Prostate gland (tissue), 2 donors: ENCODE measurements around the gene KLHL29. TPM values are rescaled to one million over a fixed set of nuclear protein-coding genes. Genes with fewer than 3 reads are reported as not detected.
A peak's percentile ranks its signal among the peaks of the same experiment; 100 is the strongest.

ENCODE experiments used
- DNase-seq: peaks from one replicate; pipeline ENCODE4 v3.0.0-alpha.2; 2019; ENCODE audit warnings: low spot score
- H3K27ac ChIP-seq, 2 donors: fragments of 200-600 bp; sonication (generic); 2 replicates each; pipeline ENCODE4 v1.5.1; 2017 to 2019
- H3K27me3 ChIP-seq: fragments of 200-600 bp; sonication (generic); replicated peaks from 2 replicates; pipeline ENCODE4 v1.5.1; 2019; ENCODE audit not compliant: insufficient read depth
- H3K36me3 ChIP-seq, 2 donors: fragments of 200-600 bp; sonication (generic); 1 replicate in 1 of 2; 2 replicates in 1 of 2; pipeline versions ENCODE4 v1.5.1 to v1.8.1; 2017 to 2019
- H3K4me1 ChIP-seq: fragments of 200-600 bp; sonication (generic); replicated peaks from 2 replicates; pipeline ENCODE4 v1.5.1; 2019
- H3K4me3 ChIP-seq, 2 donors: fragments of 200-600 bp; sonication (generic); 2 replicates each; pipeline ENCODE4 v1.5.1; 2017 to 2019
- H3K9me3 ChIP-seq: fragments of 200-600 bp; sonication (generic); 2 replicates; pipeline ENCODE4 v1.5.1; 2017
- CTCF ChIP-seq, 4 experiments: fragments of 200-600 bp in 2 of 4; fragments of 450-650 bp in 2 of 4; sonication (generic) in 2 of 4; IDR thresholded peaks; 1 replicate in 3 of 4; 2 replicates in 1 of 4; pipeline ENCODE4 v1.5.1; 2016 to 2019; ENCODE audit warnings: antibody characterized with exemption in 4 of 4, mild to moderate bottlenecking in 2 of 4, moderate library complexity in 2 of 4
- POLR2A ChIP-seq: fragments of 450-650 bp; IDR thresholded peaks from one replicate; pipeline ENCODE4 v1.6.1; 2016; ENCODE audit warnings: antibody characterized with exemption, mild to moderate bottlenecking
- POLR2AphosphoS5 ChIP-seq: sonication (generic); formaldehyde crosslinking; IDR thresholded peaks from one replicate; pipeline ENCODE4 v1.6.1; 2017; ENCODE audit warnings: antibody characterized with exemption
- whole genome bisulfite sequencing: methylation state at CpG from one replicate; pipeline ENCODE4 v1.1.5; 2018; 5-methylcytosine and 5-hydroxymethylcytosine counted together
- intact Hi-C: fragments of 100-400 bp; cut with DNase I; formaldehyde crosslinking; loops from one replicate; pipeline ENCODE4 v1.14.2; 2022
- total RNA-seq, 2 donors: library from RNA; depleted of rRNA; stranded (reverse); fragments of >200 nt; gene quantifications; one replicate each; pipeline ENCODE4 v1.1.0, GENCODE V29; 2016

The KLHL29 gene
- total RNA-seq, 2 donors from 2014 or later = 23.3 to 24.8 TPM

GRCh38 chr2:23460228-23460627 is 75.2 kb downstream of the KLHL29 start:
- WGBS = 73% methylated on average over 1 of the region's 1 CpG
- Histone ChIP-seq H3K27ac (no peak overlapping the region), H3K27me3 (no peaks in the 10 kb centered on the region), H3K4me3 (no peak overlapping the region), H3K4me1 (no peaks in the 10 kb centered on the region), H3K9me3 (no peaks in the 10 kb centered on the region), H3K36me3 (no peaks in the 10 kb centered on the region)
- intact Hi-C loops = no loop called here
- TF ChIP-seq CTCF (IDR thresholded peaks at IDR 0.05) (peak in 1 of 4 experiments; percentile 21), POLR2AphosphoS5 (no peak)
- no peak for DNase-seq

GRCh38 chr2:23460993-23461392 is 76.0 kb downstream of the KLHL29 start:
- H3K27me3 ChIP-seq = no peaks in the 10 kb centered on the region
- intact Hi-C loops = no loop called here
- H3K36me3 ChIP-seq = no peaks in the 10 kb centered on the region
- no peak overlapping the region for H3K27ac ChIP-seq
- no peak for DNase-seq
- no peak overlapping the region for H3K4me3 ChIP-seq
- WGBS = 78% methylated on average over 5 of the region's 5 CpGs
- no peaks in the 10 kb centered on the region for H3K4me1 ChIP-seq
- TF ChIP-seq POLR2A (no peak), CTCF (IDR thresholded peaks at IDR 0.05) (no peak), POLR2AphosphoS5 (no peak)
- H3K9me3 ChIP-seq = no peaks in the 10 kb centered on the region

- no peak overlapping the region for H3K4me3 ChIP-seq
- H3K9me3 ChIP-seq = no peaks in the 10 kb centered on the region
- no peaks in the 10 kb centered on the region for H3K4me1 ChIP-seq
- H3K27ac ChIP-seq = no peak overlapping the region
- no peaks in the 10 kb centered on the region for H3K27me3 ChIP-seq
- DNase-seq = no peak
- intact Hi-C loops = no loop called here
- TF ChIP-seq POLR2AphosphoS5 (no peak), POLR2A (no peak), CTCF (IDR thresholded peaks at IDR 0.05) (no peak)
- H3K36me3 ChIP-seq = no peaks in the 10 kb centered on the region
- 64% methylated on average over 6 of the region's 6 CpGs for WGBS
Measured at GRCh38 chr2:23464156-23464555, 79.2 kb downstream of the KLHL29 start.

GRCh38 chr2:23464905-23465537 is 80.0 kb downstream of the KLHL29 start:
- TF ChIP-seq POLR2AphosphoS5 (no peak), POLR2A (no peak), CTCF (IDR thresholded peaks at IDR 0.05) (no peak)
- Histone ChIP-seq H3K27ac (no peak overlapping the region), H3K4me3 (no peak overlapping the region), H3K36me3 (no peaks in the 10 kb centered on the region), H3K27me3 (no peaks in the 10 kb centered on the region), H3K9me3 (no peaks in the 10 kb centered on the region), H3K4me1 (no peaks in the 10 kb centered on the region)
- intact Hi-C loops = loop anchor here (5.0 kb wide), 1 partner anchor 57 kb away; no protein-coding TSS in a partner anchor
- no peak for DNase-seq
- 84% methylated on average over 14 of the region's 14 CpGs for WGBS

- no peak overlapping the region for H3K4me3 ChIP-seq
- H3K36me3 ChIP-seq = no peaks in the 10 kb centered on the region
- WGBS = 70% methylated on average over 9 of the region's 9 CpGs
- TF ChIP-seq POLR2A (no peak), POLR2AphosphoS5 (peak; percentile 24)
- H3K27me3 ChIP-seq = no peaks in the 10 kb centered on the region
- H3K9me3 ChIP-seq = no peaks in the 10 kb centered on the region
- no peaks in the 10 kb centered on the region for H3K4me1 ChIP-seq
- DNase-seq = no peak
- no peak overlapping the region for H3K27ac ChIP-seq
- intact Hi-C loops = loop anchor here (5.0 kb wide), 1 partner anchor 56 kb away; no protein-coding TSS in a partner anchor
Measured at GRCh38 chr2:23465936-23466335, 81.0 kb downstream of the KLHL29 start.
